Measurements from ENCODE around the gene RAB11B.
A peak's percentile ranks its signal among the peaks of the same experiment; 100 is the strongest.
"Not testable (repeated sequence)": the region's sequence is repeated elsewhere in the genome, so short reads cannot be mapped to it uniquely, and the experiment has no call there.

Gene RAB11B

GRCh38 chr19:8389891-8390616, at the start of gene RAB11B:
RAB11B (plus strand) TSS chr19:8390360; CDS start chr19:8390417, 57 bp downstream.
- peak; percentile 97 for DNase-seq

DNA sequence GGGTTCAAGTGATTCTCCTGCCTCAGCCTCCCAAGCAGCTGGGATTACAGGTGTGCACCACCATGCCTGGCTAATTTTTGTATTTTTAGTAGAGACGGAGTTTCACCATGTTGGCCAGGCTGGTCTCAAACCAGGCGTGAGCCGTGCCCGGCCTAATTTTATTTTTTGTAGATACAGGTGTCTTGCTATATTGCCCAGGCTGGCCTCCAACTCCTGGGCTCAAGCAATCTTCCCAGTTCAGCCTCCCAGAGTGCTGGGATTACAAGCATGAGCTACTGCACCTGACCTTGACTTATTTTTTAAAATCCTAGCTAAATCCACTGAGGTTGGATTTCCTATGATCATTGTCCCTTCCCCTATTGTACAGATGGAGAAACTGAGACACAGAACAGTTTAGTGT, 48.7 kb upstream of the RAB11B start:
- not testable (repeated sequence) for DNase-seq

- no peak for DNase-seq
Observed at GRCh38 chr19:8342316-8342683, 47.9 kb upstream of the RAB11B start.

DNA sequence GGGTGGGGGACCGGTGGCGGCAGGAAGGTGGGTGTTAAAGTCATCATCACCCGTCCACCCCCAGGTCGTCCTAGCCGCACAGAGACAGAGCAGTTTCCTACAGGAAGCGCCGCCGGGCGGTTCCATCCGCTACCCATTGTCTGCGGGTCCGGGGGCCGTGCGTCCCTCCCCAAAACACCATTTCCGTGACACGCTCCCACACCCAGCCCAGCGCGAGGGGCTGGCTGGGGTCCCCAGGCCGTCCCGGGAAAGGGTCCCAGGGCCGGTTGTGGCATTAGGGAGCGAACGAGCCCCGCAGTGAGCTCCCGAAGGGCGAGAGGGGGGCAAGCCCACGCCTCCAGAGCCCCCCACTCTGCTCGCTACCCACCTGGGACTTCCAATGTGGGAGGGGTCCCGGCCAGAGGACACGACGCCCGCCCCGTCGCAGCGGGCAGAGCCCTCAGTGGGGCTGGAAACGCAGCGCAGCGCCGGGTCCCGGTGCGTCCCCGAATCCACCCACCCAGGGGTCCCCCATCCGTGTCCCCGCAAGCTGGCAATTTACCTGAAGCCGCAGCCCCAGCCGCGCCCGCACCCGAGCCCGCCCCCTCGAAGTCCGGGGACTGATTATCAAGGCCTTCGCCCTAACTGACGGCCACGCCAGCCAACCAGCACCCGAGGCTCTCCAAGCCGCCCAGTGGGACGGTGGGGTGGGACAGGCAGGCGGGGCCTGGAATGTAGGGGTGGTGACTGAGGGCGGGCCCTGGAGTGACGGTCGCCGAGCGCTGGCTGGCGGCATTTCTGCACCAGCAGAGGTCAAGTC, 47.3 kb upstream of the RAB11B start, which contains the start of gene KANK3:
KANK3 (minus strand) TSS at position 579 of the 799 bp plus-strand sequence. CDS start 5,434 bp downstream, outside the sequence.
- DNase-seq = peak; percentile 73

DNA sequence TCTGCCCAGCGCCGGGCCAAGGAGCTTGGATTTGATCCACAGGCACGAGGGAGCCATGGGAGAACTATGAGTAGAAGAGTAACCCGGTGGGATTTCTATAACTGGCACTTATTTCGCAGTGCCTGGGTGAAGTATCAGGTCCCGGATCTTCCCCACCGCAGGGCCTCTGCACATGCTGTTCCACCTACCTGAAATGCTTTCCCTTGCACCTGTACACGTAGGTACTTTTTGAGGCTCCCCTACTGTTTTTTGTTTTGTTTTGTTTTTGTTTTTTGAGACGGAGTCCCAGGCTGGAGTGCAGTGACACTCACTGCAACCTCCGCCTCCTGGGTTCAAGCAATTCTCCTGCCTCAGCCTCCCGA, 46.7 kb upstream of the RAB11B start:
- no peak for DNase-seq

DNA sequence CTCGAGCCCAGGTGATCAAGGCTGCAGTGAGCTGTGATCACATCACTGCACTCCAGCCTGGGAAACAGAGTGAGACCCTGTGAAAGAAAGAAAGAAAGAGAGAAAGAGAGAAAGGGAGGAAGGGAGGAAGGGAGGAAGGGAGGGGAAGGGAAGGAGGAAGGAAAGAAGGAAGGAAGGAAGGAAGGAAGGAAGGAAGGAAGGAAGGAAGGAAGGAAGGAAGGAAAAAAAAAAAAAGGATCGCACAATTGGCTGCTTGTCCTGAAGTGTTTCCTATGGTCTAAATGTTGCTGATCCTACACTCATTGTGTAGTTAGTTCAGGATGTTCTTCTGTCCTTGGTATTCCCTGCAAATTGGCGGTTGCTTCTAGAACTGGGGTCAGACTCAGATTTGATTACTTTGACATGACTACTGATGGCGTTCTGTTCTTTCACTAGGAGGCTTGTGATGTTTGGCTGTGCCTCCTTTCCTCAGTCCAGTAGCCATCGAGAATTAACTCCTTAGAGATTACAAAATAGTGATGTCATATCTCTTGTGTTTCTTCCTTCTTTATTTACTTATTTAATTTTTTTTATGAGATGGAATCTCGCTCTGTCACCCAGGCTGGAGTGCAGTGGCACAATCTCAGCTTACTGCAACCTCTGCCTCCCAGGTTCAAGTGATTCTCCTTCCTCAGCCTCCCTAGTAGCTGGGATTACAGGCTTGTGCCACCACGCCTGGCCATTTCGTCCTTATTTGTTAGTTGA, 40.4 kb upstream of the RAB11B start:
- DNase-seq = not testable (repeated sequence)

DNA sequence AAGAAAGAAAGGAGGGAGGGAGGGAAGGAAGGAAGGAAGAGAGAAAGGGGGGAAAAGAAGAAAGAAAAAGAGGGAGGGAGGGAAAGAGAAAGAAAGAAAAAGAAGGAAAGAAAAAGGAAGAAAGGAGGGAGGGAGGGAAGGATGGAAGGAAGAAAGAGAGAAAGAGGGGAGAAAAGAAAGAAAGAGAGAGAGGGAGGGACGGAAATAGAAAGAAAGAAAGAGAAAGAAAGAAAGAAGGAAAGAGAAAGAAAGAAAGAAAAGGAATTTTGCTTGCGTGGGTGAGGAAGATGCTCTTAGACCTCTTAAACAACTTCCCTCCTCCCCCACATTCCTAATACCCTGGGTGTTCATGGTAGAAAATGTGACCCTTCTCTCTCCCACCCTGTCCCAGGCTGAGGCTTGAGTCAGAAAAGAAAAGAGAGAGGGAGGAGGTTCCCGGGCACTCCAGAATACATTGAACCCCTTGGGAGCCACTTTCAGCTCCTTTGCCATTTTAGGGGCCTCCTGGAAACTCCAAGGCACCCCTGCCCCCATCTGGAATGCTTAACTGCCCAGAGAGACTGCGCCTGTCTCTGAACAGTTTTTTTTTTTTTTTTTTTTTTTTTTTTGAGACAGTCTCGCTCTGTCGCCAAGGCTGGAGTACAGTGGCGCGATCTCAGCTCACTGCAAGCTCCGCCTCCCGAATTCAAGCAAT, 37.9 kb upstream of the RAB11B start:
- no peak for DNase-seq

DNA sequence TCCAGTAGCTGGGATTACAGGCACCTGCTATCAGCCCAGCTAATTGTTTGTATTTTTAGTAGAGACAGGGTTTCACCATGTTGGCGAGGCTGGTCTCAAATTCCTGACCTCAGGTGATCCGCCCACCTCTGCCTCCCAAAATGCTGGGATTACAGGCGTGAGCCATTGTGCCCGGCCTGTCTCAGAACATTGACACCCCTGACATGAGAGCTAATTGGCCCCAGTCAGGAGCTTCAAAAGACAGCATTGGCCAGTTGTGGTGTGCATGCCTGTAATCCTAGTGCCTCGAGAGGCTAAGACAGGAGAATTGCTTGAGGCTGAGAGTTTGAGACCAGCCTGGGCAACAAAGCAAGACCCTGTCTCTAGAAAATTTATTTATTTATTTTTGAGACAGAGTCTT, 37.3 kb upstream of the RAB11B start:
- DNase-seq = not testable (repeated sequence)

GRCh38 chr19:8355631-8356402, 34.3 kb upstream of the RAB11B start:
- no peak for DNase-seq

DNA sequence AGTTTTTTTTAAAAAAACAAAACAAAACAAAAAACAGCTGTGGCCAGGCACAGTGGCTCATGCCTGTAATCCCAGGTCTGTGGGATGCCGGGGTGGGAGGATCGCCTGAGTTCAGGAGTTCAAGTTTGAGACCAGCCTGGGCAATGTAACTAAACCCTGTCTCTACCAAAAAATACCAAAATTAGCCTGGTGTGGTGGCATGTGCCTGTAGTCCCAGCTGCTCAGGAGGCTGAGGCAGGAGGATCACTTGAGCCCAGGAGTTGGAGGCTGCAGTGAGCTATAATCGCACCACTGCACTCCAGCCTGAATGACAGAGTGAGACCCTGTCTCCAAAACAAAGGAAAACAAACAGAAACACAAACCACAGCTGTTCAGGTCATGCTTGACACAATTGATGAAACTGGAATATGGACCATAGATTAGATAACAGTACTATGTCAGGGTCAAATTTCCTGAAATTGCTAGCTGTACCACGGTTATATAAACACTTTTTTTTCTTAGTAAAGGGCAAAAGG, 33.1 kb upstream of the RAB11B start:
- DNase-seq = no peak

DNA sequence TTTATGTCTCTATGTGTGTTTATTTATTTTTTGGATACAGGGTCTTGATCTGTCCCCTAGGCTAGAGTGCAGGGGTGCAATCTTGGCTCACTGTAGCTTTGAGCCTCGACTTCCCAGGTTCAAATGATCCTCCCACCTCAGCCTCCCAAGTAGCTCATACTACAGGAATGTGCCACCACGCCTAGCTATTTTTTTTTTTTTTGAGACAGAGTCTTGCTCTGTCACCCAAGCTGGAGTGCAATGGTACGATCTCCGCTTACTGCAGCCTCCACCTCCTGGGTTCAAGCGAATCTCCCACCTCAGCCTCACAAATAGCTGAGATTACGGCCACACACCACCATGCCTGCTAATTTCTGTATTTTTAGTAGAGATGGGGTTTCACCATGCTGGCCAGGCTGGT, 31.2 kb upstream of the RAB11B start:
- DNase-seq = no peak

DNA sequence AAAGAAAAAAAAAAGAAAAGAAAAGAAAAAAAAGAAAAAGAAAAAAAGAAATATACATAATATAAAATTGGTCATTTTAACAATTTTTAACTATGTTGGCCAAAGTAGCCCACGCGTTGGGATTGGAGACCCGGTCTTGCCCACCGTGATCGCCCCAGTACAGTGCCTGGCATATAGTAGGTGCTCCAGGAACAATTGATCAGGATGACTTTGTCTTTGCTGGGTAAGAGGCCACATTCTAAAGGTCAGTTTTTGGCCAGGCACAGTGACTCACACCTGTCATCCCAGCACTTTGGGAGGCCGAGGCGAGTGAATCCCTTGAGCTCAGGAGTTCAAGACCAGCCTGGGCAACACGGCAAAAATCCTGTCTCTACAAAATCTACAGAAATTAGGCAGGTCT, 30.0 kb upstream of the RAB11B start:
- DNase-seq = no peak

- DNase-seq = no peak
Observed at GRCh38 chr19:8361921-8362793, 28.0 kb upstream of the RAB11B start.

- peak; percentile 38 for DNase-seq
Observed at GRCh38 chr19:8363803-8364771, 26.1 kb upstream of the RAB11B start, which contains the start of gene ANGPTL4. ANGPTL4 (plus strand) TSS chr19:8364155; CDS start chr19:8364322, 167 bp downstream.

GRCh38 chr19:8366121-8366581, 24.0 kb upstream of the RAB11B start:
- no peak for DNase-seq

- no peak for DNase-seq
Observed at GRCh38 chr19:8366961-8367326, 23.2 kb upstream of the RAB11B start.

- DNase-seq = peak; percentile 55
Observed at GRCh38 chr19:8367327-8368001, 22.7 kb upstream of the RAB11B start.

- no peak for DNase-seq
Observed at GRCh38 chr19:8370176-8371010, 19.8 kb upstream of the RAB11B start.

Data from NCI-H2227 treated with DMSO at 0.1 percent for 48 hours (cell line).